Calu3 (cell line): ENCODE results near the gene FKBP6. TPM values are rescaled to one million over a fixed set of nuclear protein-coding genes. Genes with fewer than 3 reads are reported as not detected.
"Not testable (repeated sequence)": the region's sequence is repeated elsewhere in the genome, so short reads cannot be mapped to it uniquely, and the experiment has no call there.

Experiments used
- BruUV-seq: library from RNA; stranded (reverse); fragments of 400-500 nt; replicated peaks from 2 replicates; lab custom pipeline; 2021; lab: Mats Ljungman, UMichigan
- CTCF ChIA-PET: fragments of 300-600 bp; sonication (Branson Sonifier 250); formaldehyde crosslinking; loops from one replicate; lab custom pipeline; 2022; ENCODE audit warnings: antibody characterized with exemption; lab: Charles Lee
- DNase-seq: peaks from one replicate; pipeline ENCODE4 v3.0.0; 2022
- H3K27ac Mint-ChIP-seq: one replicate; pipeline ENCODE4 v1.8.0; 2022; ENCODE audit warnings: mixed read lengths; ENCODE audit not compliant: unreplicated experiment
- H3K27me3 Mint-ChIP-seq: one replicate; pipeline ENCODE4 v1.8.0; 2022; ENCODE audit warnings: mixed read lengths; ENCODE audit not compliant: unreplicated experiment
- H3K36me3 Mint-ChIP-seq: one replicate; pipeline ENCODE4 v1.8.0; 2022; ENCODE audit warnings: mild to moderate bottlenecking, moderate library complexity, mixed read lengths; ENCODE audit not compliant: insufficient read depth, unreplicated experiment
- H3K4me1 Mint-ChIP-seq: one replicate; pipeline ENCODE4 v1.8.0; 2022; ENCODE audit warnings: mild to moderate bottlenecking, low read depth, mixed read lengths; ENCODE audit not compliant: unreplicated experiment
- H3K4me3 Mint-ChIP-seq: one replicate; pipeline ENCODE4 v1.8.0; 2022; ENCODE audit warnings: mild to moderate bottlenecking, low read depth, moderate library complexity, mixed read lengths; ENCODE audit not compliant: unreplicated experiment
- H3K9me3 Mint-ChIP-seq: one replicate; pipeline ENCODE4 v1.8.0; 2022; ENCODE audit warnings: low read depth, mixed read lengths; ENCODE audit not compliant: unreplicated experiment
- CTCF ChIP-seq: fragments of 200-600 bp; IDR thresholded peaks from one replicate; pipeline ENCODE4 v1.8.0; 2022; ENCODE audit warnings: antibody characterized with exemption; ENCODE audit not compliant: unreplicated experiment
- intact Hi-C: fragments of 100-400 bp; cut with micrococcal nuclease; formaldehyde crosslinking; loops from one replicate; pipeline ENCODE4 v1.10.0; 2022; ENCODE audit not compliant: unreplicated experiment
- total RNA-seq: library from RNA; stranded (reverse); gene quantifications from 2 replicates; pipeline ENCODE4 v1.2.3, GENCODE V29; 2022

The FKBP6 gene
- total RNA-seq, 1 experiment from 2014 or later = not detected

GRCh38 chr7:73308665-73309214 is 19.2 kb upstream of the FKBP6 start, which contains the start of gene NSUN5:
TSS of gene NSUN5 (minus strand) at chr7:73308826. CDS start at chr7:73308790, 36 bp downstream.
- peak within 1 kb of the TSS; percentile 74 for H3K4me3 Mint-ChIP-seq
- no peaks in the 10 kb centered on the region for H3K9me3 Mint-ChIP-seq
- no peak for TF ChIP-seq CTCF
- H3K27me3 Mint-ChIP-seq = no peaks in the 10 kb centered on the region
- intact Hi-C loops = no loop called here
- peaks cover 10% of the 10 kb centered on the region for H3K4me1 Mint-ChIP-seq
- peak; percentile 79 for DNase-seq
- H3K36me3 Mint-ChIP-seq = peaks cover 18% of the 10 kb centered on the region
- no TSS peak for BruUV-seq
- H3K27ac Mint-ChIP-seq = peak within 1 kb of the TSS; percentile 54
- CTCF ChIA-PET = no interaction called here

- H3K27ac Mint-ChIP-seq, H3K9me3 Mint-ChIP-seq, intact Hi-C loops, CTCF ChIA-PET, H3K4me1 Mint-ChIP-seq, BruUV-seq, H3K27me3 Mint-ChIP-seq, H3K4me3 Mint-ChIP-seq, DNase-seq: not testable (repeated sequence)
- peaks cover 14% of the 10 kb centered on the region for H3K36me3 Mint-ChIP-seq
These were observed 16.5 kb upstream of the FKBP6 start for GRCh38 chr7:73311421-73311820.

- intact Hi-C loops = no loop called here
- CTCF ChIA-PET = no interaction called here
- no peak overlapping the region for H3K27ac Mint-ChIP-seq
- H3K4me3 Mint-ChIP-seq = no peak overlapping the region
- TF ChIP-seq CTCF = no peak
- no peaks in the 10 kb centered on the region for H3K27me3 Mint-ChIP-seq
- H3K9me3 Mint-ChIP-seq = no peaks in the 10 kb centered on the region
- no peaks in the 10 kb centered on the region for H3K4me1 Mint-ChIP-seq
- peaks cover 9% of the 10 kb centered on the region for H3K36me3 Mint-ChIP-seq
- no TSS peak for BruUV-seq
- DNase-seq = no peak
These were observed 15.0 kb upstream of the FKBP6 start for GRCh38 chr7:73312831-73313520.

- TF ChIP-seq CTCF = no peak
- intact Hi-C loops = no loop called here
- Mint-ChIP-seq H3K4me3 (no peak overlapping the region), H3K9me3 (no peaks in the 10 kb centered on the region), H3K27ac (no peak overlapping the region), H3K36me3 (peaks cover 4% of the 10 kb centered on the region), H3K4me1 (no peaks in the 10 kb centered on the region), H3K27me3 (no peaks in the 10 kb centered on the region)
- BruUV-seq = no TSS peak
- no peak for DNase-seq
- CTCF ChIA-PET = no interaction called here
These were observed 14.4 kb upstream of the FKBP6 start for GRCh38 chr7:73313521-73313906.

- Mint-ChIP-seq H3K4me1 (no peaks in the 10 kb centered on the region), H3K27me3 (no peaks in the 10 kb centered on the region), H3K36me3 (no peaks in the 10 kb centered on the region), H3K9me3 (no peaks in the 10 kb centered on the region), H3K27ac (no peak overlapping the region), H3K4me3 (no peak overlapping the region)
- no TSS peak for BruUV-seq
- intact Hi-C loops = no loop called here
- CTCF ChIA-PET = no interaction called here
- TF ChIP-seq CTCF = no peak
- DNase-seq = no peak
These were observed 13.7 kb upstream of the FKBP6 start for GRCh38 chr7:73314271-73314670.
